ENCODE data around the gene KPNA2. TPM values are rescaled to one million over a fixed set of nuclear protein-coding genes. Genes with fewer than 3 reads are reported as not detected.
A peak's percentile ranks its signal among the peaks of the same experiment; 100 is the strongest.
"Not testable (repeated sequence)": the region's sequence is repeated elsewhere in the genome, so short reads cannot be mapped to it uniquely, and the experiment has no call there.

The KPNA2 gene
- total RNA-seq, 4 donors from 2014 or later, result 7.1 to 68.9 (median 39.2) TPM

DNA sequence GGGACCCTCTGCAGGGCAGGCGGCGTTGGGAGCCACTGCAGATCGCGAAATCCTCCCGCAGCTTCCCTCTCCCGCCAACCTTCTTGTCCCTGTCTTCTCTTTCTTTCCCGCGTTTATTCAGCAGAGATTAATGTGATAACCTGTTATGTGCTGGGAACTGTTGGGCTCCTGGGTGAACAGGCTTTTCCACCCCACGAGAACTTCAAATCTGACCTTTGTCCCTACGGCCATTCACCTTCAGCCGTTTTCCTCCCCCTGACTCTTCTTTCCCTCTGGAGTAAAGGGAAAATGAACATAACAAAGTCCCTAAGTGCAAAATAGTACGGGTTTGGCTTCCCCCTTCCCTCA lies 15.2 kb upstream of the KPNA2 start:
- Histone ChIP-seq H3K27me3 (no peaks in the 10 kb centered on the region), H3K27ac (peak overlapping the region; percentile 93 to 94), H3K4me1 (no peaks in the 10 kb centered on the region), H3K9me3 (no peaks in the 10 kb centered on the region), H3K36me3 (no peaks in the 10 kb centered on the region), H3K4me3 (peak overlapping the region; percentile 48 to 57)
- TF ChIP-seq, protein P1, sequence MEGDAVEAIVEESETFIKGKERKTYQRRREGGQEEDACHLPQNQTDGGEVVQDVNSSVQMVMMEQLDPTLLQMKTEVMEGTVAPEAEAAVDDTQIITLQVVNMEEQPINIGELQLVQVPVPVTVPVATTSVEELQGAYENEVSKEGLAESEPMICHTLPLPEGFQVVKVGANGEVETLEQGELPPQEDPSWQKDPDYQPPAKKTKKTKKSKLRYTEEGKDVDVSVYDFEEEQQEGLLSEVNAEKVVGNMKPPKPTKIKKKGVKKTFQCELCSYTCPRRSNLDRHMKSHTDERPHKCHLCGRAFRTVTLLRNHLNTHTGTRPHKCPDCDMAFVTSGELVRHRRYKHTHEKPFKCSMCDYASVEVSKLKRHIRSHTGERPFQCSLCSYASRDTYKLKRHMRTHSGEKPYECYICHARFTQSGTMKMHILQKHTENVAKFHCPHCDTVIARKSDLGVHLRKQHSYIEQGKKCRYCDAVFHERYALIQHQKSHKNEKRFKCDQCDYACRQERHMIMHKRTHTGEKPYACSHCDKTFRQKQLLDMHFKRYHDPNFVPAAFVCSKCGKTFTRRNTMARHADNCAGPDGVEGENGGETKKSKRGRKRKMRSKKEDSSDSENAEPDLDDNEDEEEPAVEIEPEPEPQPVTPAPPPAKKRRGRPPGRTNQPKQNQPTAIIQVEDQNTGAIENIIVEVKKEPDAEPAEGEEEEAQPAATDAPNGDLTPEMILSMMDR (IDR thresholded peaks at IDR 0.05), result no peak
- no peak for TF ChIP-seq POLR2A (IDR thresholded peaks at IDR 0.05)
- intact Hi-C loops (cut with DNase I; ENCODE audit: low total_unique reads), result no loop called here
- DNase-seq, result no peak

DNA sequence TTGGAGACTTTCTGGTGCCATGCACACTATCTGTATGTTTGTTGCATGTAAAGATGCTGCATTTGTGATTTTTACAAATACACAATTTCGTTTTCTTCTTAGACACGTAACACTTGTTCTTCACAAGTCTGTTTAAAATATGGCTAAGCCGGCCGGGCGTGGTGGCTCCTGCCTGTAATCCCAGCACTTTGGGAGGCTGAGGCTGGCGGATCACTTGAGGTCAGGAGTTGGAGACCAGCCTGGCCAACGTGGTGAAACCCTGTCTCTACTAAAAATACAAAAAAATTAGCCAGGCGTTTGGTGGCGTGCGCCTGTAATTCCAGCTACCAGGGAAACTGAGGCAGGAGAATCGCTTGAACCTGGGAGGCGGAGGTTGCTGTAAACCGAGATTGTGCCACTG lies 14.7 kb upstream of the KPNA2 start:
- H3K4me1 ChIP-seq; H3K27me3 ChIP-seq; H3K9me3 ChIP-seq; DNase-seq; H3K36me3 ChIP-seq; intact Hi-C loops (cut with DNase I; ENCODE audit: low total_unique reads): not testable (repeated sequence)
- Histone ChIP-seq H3K4me3 (peak overlapping the region in 1 of 2 donors; percentile 57), H3K27ac (peak overlapping the region; percentile 93 to 94)

- TF ChIP-seq POLR2A (IDR thresholded peaks at IDR 0.05), result no peak
- TF ChIP-seq, protein P1 (IDR thresholded peaks at IDR 0.05), result no peak
- intact Hi-C loops (cut with DNase I; ENCODE audit: low total_unique reads), result no loop called here
- Histone ChIP-seq H3K27ac (no peak overlapping the region), H3K4me3 (no peak overlapping the region), H3K9me3 (no peaks in the 10 kb centered on the region), H3K4me1 (no peaks in the 10 kb centered on the region), H3K27me3 (no peaks in the 10 kb centered on the region), H3K36me3 (no peaks in the 10 kb centered on the region)
- no peak for DNase-seq
Measured at GRCh38 chr17:68021963-68022362, 13.6 kb upstream of the KPNA2 start.

GRCh38 chr17:68022547-68022946 lies 13.0 kb upstream of the KPNA2 start:
- H3K27me3 ChIP-seq; DNase-seq; H3K36me3 ChIP-seq; intact Hi-C loops (cut with DNase I; ENCODE audit: low total_unique reads); H3K9me3 ChIP-seq; H3K4me3 ChIP-seq; H3K4me1 ChIP-seq; H3K27ac ChIP-seq: not testable (repeated sequence)

DNA sequence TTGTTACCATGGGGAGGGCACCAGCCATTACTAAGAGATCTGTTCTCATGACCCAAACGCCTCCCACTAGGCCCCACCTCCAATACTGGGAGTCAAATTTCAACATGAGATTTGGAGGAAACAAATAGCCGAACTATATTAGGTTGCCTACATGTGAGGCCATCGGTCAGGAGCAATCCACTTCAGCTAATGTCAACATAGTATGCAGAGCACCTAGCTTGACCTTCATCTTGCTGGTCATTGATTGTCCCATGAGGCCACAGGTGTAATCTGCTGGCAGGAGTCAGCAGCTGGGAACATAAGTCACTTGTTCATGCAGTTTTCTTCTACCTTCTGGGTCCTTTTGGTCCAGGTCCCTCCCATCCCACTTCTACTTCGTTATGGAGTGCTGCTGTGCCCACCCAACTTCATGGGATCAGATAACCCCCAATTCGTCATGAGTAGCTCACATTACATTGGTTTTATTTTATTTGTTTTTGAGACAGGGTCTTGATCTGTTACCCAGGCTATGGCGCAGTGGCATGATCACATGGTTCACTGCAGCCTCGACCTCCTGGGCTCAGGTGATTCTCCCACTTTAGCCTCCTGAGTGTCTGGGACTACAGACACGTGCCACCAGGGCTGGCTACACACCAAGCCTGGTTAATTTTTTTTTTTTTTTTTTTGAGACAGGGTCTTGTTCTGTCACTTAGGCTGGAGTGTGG lies 5.9 kb upstream of the KPNA2 start:
- no peaks in the 10 kb centered on the region for H3K27me3 ChIP-seq
- H3K4me1 ChIP-seq, result no peaks in the 10 kb centered on the region
- H3K4me3 ChIP-seq, result no peak overlapping the region
- no peak overlapping the region for H3K27ac ChIP-seq
- H3K36me3 ChIP-seq, result no peaks in the 10 kb centered on the region
- no peak for DNase-seq
- intact Hi-C loops (cut with DNase I; ENCODE audit: low total_unique reads), result no loop called here
- H3K9me3 ChIP-seq, result no peaks in the 10 kb centered on the region
- no peak for TF ChIP-seq POLR2A (IDR thresholded peaks at IDR 0.05)
- TF ChIP-seq, protein P1 (IDR thresholded peaks at IDR 0.05), result no peak

DNA sequence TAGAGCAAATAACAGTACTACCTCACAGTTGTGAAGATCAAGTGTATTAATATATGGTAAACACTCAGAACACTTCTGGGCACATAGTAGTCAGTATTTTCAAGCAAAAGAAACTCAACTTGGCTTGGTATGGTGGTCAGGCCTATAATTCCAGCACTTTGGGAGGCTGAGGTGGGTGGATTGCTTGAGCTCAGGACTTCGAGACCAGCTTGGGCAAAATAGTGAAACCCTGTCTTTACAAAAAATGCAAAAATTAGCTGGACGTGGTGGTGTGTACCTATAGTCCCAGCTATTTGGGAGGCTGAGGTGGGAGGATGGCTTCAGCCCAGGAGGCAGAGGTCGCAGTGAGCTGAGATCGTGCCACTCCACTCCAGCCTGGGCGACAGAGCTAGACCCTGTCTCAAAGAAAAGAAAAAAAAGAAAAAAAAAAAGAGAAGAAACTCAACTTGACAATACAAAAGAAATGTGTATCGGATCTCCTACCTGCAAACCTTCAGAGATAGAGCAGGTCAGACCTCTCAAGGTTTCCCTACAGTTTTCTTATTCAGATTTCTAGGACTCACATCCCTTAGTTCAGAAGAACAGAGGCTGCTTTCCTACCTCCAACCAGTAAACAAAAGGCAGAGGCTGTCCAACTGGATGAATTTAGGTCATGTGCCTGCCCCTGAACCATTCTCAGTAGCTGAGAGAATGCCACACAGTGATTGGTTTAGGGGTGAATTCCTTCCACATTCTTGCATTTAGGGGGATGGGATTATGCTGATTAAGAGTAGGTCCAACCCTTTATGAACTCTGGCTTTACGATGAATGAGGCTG lies 1.7 kb upstream of the KPNA2 start:
- no peak overlapping the region for H3K4me3 ChIP-seq
- no peaks in the 10 kb centered on the region for H3K36me3 ChIP-seq
- intact Hi-C loops (cut with DNase I; ENCODE audit: low total_unique reads), result no loop called here
- TF ChIP-seq, protein P1 (IDR thresholded peaks at IDR 0.05), result no peak
- TF ChIP-seq POLR2A (IDR thresholded peaks at IDR 0.05), result no peak
- H3K27me3 ChIP-seq, result no peaks in the 10 kb centered on the region
- DNase-seq, result no peak
- H3K4me1 ChIP-seq, result peaks cover 3 to 4% of the 10 kb centered on the region in 2 donors
- no peak overlapping the region for H3K27ac ChIP-seq
- no peaks in the 10 kb centered on the region for H3K9me3 ChIP-seq

Data from uterus (tissue), 4 donors.